Measurements from ENCODE around the gene KIAA0232. TPM values are rescaled to one million over a fixed set of nuclear protein-coding genes. Genes with fewer than 3 reads are reported as not detected.

The KIAA0232 gene
- total and polyA plus RNA-seq, 4 donors: 8.9 to 34.4 (median 18.5) TPM

DNA sequence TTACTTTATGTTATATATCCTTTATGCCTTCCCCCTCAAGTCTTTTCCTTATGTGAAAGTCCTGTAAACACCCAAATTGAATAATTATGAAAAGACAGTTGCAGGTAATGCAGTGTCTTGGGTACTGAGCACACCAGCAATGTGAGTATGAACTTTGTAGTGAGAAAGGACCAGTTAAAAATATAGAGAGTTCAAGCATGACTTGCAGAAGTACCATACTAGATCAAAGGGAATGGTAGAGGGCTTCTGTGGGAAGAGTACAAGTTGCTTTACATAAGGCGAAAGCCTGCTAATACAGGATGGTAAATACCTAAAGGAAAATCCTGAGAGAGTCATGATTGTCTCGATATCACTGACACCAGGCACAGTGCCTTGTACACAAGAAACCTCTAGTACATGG, 25.7 kb downstream of the KIAA0232 start:
- peaks cover 5 to 19% (median 7%) of the 10 kb centered on the region in 4 donors for H3K4me1 ChIP-seq (ENCODE audit: control insufficient read depth in 4 of 4, insufficient read depth in 4 of 4, low read length in 3 of 4)
- H3K36me3 ChIP-seq (ENCODE audit: control insufficient read depth in 4 of 4, insufficient read depth in 3 of 4, low read depth in 1 of 4, low read length in 3 of 4): no peaks in the 10 kb centered on the region
- H3K4me3 ChIP-seq (ENCODE audit: low read depth in 1 of 3, low read length in 3 of 3): no peak overlapping the region
- DNase-seq (ENCODE audit: low spot score): no peak
- no peak overlapping the region for H3K9ac ChIP-seq (ENCODE audit: low read depth in 1 of 2, low read length in 2 of 2)
- no peaks in the 10 kb centered on the region for H3K27me3 ChIP-seq (ENCODE audit: control insufficient read depth in 4 of 4, insufficient read depth in 4 of 4, low read length in 3 of 4)
- H3K9me3 ChIP-seq (ENCODE audit: control insufficient read depth in 4 of 4, low read length in 3 of 4): no peaks in the 10 kb centered on the region
- 98% methylated on average over 2 of the region's 2 CpGs for WGBS
- H3K27ac ChIP-seq (ENCODE audit: low read depth in 1 of 2, low read length in 2 of 2): no peak overlapping the region
- no peak for TF ChIP-seq HNF4A (conservative IDR thresholded peaks at IDR 0.05)
- TF ChIP-seq HNF4G (IDR thresholded peaks at IDR 0.05): no peak
- no peak for TF ChIP-seq CTCF (IDR thresholded peaks at IDR 0.05; ENCODE audit: low read depth, low read length, missing input control)
- TF ChIP-seq JUND (IDR thresholded peaks at IDR 0.05): no peak
- no peak for TF ChIP-seq ZBTB33 (IDR thresholded peaks at IDR 0.05)
- TF ChIP-seq, protein P1, sequence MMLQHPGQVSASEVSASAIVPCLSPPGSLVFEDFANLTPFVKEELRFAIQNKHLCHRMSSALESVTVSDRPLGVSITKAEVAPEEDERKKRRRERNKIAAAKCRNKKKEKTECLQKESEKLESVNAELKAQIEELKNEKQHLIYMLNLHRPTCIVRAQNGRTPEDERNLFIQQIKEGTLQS (IDR thresholded peaks at IDR 0.05): no peak
- no peak for TF ChIP-seq YY1 (IDR thresholded peaks at IDR 0.05)
- no peak for TF ChIP-seq MAX (IDR thresholded peaks at IDR 0.05)

- TF ChIP-seq, protein P2, sequence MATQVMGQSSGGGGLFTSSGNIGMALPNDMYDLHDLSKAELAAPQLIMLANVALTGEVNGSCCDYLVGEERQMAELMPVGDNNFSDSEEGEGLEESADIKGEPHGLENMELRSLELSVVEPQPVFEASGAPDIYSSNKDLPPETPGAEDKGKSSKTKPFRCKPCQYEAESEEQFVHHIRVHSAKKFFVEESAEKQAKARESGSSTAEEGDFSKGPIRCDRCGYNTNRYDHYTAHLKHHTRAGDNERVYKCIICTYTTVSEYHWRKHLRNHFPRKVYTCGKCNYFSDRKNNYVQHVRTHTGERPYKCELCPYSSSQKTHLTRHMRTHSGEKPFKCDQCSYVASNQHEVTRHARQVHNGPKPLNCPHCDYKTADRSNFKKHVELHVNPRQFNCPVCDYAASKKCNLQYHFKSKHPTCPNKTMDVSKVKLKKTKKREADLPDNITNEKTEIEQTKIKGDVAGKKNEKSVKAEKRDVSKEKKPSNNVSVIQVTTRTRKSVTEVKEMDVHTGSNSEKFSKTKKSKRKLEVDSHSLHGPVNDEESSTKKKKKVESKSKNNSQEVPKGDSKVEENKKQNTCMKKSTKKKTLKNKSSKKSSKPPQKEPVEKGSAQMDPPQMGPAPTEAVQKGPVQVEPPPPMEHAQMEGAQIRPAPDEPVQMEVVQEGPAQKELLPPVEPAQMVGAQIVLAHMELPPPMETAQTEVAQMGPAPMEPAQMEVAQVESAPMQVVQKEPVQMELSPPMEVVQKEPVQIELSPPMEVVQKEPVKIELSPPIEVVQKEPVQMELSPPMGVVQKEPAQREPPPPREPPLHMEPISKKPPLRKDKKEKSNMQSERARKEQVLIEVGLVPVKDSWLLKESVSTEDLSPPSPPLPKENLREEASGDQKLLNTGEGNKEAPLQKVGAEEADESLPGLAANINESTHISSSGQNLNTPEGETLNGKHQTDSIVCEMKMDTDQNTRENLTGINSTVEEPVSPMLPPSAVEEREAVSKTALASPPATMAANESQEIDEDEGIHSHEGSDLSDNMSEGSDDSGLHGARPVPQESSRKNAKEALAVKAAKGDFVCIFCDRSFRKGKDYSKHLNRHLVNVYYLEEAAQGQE (IDR thresholded peaks at IDR 0.05): no peak
- no peak for TF ChIP-seq HNF4A (conservative IDR thresholded peaks at IDR 0.05)
- TF ChIP-seq GABPA (IDR thresholded peaks at IDR 0.05 in 1 of 2, conservative IDR thresholded peaks at IDR 0.05 in 1 of 2): no peak
- no peak for TF ChIP-seq MAX (IDR thresholded peaks at IDR 0.05)
- no peak for TF ChIP-seq JUND (IDR thresholded peaks at IDR 0.05)
- no peak for TF ChIP-seq RAD21 (IDR thresholded peaks at IDR 0.05)
- no peak for TF ChIP-seq ZBTB33 (IDR thresholded peaks at IDR 0.05)
- TF ChIP-seq FOXA2 (IDR thresholded peaks at IDR 0.05): no peak
- no peak for TF ChIP-seq RXRA (IDR thresholded peaks at IDR 0.05)
- TF ChIP-seq FOXA1 (IDR thresholded peaks at IDR 0.05): no peak
- no peak for TF ChIP-seq CTCF (IDR thresholded peaks at IDR 0.05; ENCODE audit: low read depth, low read length, missing input control)
- TF ChIP-seq, protein P1 (IDR thresholded peaks at IDR 0.05): no peak
- no peak for TF ChIP-seq TAF1 (conservative IDR thresholded peaks at IDR 0.05)
- TF ChIP-seq YY1 (IDR thresholded peaks at IDR 0.05): no peak
- no peak for TF ChIP-seq EGR1 (IDR thresholded peaks at IDR 0.05; ENCODE audit: low read depth in 2 of 2)
- Histone ChIP-seq H3K9ac (ENCODE audit: low read depth in 1 of 2, low read length in 2 of 2) (no peak overlapping the region), H3K36me3 (ENCODE audit: control insufficient read depth in 4 of 4, insufficient read depth in 3 of 4, low read depth in 1 of 4, low read length in 3 of 4) (no peaks in the 10 kb centered on the region), H3K4me3 (ENCODE audit: low read depth in 1 of 3, low read length in 3 of 3) (no peak overlapping the region), H3K27ac (ENCODE audit: low read depth in 1 of 2, low read length in 2 of 2) (no peak overlapping the region), H3K4me1 (ENCODE audit: control insufficient read depth in 4 of 4, insufficient read depth in 4 of 4, low read length in 3 of 4) (peaks cover 10 to 39% (median 18%) of the 10 kb centered on the region in 4 donors), H3K27me3 (ENCODE audit: control insufficient read depth in 4 of 4, insufficient read depth in 4 of 4, low read length in 3 of 4) (no peaks in the 10 kb centered on the region), H3K9me3 (ENCODE audit: control insufficient read depth in 4 of 4, low read length in 3 of 4) (no peaks in the 10 kb centered on the region)
- WGBS: 71% methylated on average over 6 of the region's 6 CpGs
- DNase-seq (ENCODE audit: low spot score): no peak
Measured at GRCh38 chr4:6811165-6811564, 28.6 kb downstream of the KIAA0232 start.
